HEK293 (cell line): ENCODE results near the gene WWOX.

ENCODE experiments used
- CTCF ChIA-PET: fragments of 350-600 bp; formaldehyde crosslinking; extraction: SDS; loops from one replicate; lab custom pipeline; 2021; ENCODE audit warnings: antibody characterized with exemption; lab: Yijun Ruan, JAX
- POLR2A ChIA-PET: fragments of 300-600 bp; formaldehyde crosslinking; extraction: SDS; loops from one replicate; lab custom pipeline; 2020; ENCODE audit warnings: antibody characterized with exemption, inconsistent platforms; lab: Yijun Ruan, JAX
- H3K27ac ChIP-seq: fragments of 200-500 bp; sonication (Bioruptor generic); 2 replicates; pipeline ENCODE4 v1.5.1; 2014; ENCODE audit warnings: low read depth, low read length, control low read depth, inconsistent platforms; ENCODE audit errors: extremely low read depth
- H3K36me3 ChIP-seq, 2 experiments: fragments of 200-500 bp in 1 of 2; sonication (Bioruptor generic) in 1 of 2; 1 replicate in 1 of 2; 2 replicates in 1 of 2; pipeline ENCODE4 v1.5.1; 2014 to 2017; ENCODE audit warnings: inconsistent platforms in 2 of 2, low read length in 2 of 2; ENCODE audit not compliant: control insufficient read depth in 2 of 2, insufficient read depth in 1 of 2
- H3K4me1 ChIP-seq: fragments of 200-500 bp; sonication (Bioruptor generic); 2 replicates; pipeline ENCODE4 v1.5.1; 2014; ENCODE audit warnings: mild to moderate bottlenecking, low read length, inconsistent platforms; ENCODE audit not compliant: control insufficient read depth, insufficient read depth
- H3K4me3 ChIP-seq: 2 replicates; pipeline ENCODE4 v1.5.1; 2011; ENCODE audit warnings: low read depth, mild to moderate bottlenecking, control low read depth, low read length, moderate library complexity
- H3K9me3 ChIP-seq: fragments of 200-500 bp; sonication (Bioruptor generic); 2 replicates; pipeline ENCODE4 v1.5.1; 2014; ENCODE audit warnings: low read depth, low read length, inconsistent platforms; ENCODE audit not compliant: control insufficient read depth, insufficient read depth
- EGR2 ChIP-seq: fragments of 450-650 bp; formaldehyde crosslinking; IDR thresholded peaks from 2 replicates; pipeline ENCODE4 v1.5.1; 2016; ENCODE audit warnings: low read depth, missing biosample characterization, missing genetic modification characterization
- IKZF3 ChIP-seq: fragments of 450-650 bp; IDR thresholded peaks from 2 replicates; pipeline ENCODE4 v1.5.0; 2018; ENCODE audit warnings: missing biosample characterization, mild to moderate bottlenecking, missing genetic modification characterization, moderate library complexity
- WT1 ChIP-seq: fragments of 450-650 bp; formaldehyde crosslinking; IDR thresholded peaks from 2 replicates; pipeline ENCODE4 v1.5.1; 2016; ENCODE audit warnings: missing biosample characterization, missing genetic modification characterization
- ZBTB8A ChIP-seq: fragments of 450-650 bp; formaldehyde crosslinking; IDR thresholded peaks from 2 replicates; pipeline ENCODE4 v1.5.1; 2016; ENCODE audit warnings: missing biosample characterization, missing genetic modification characterization
- ZFHX2 ChIP-seq: fragments of 450-650 bp; formaldehyde crosslinking; conservative IDR thresholded peaks from 2 replicates; pipeline ENCODE4 v1.5.1; 2016; ENCODE audit warnings: missing biosample characterization, missing genetic modification characterization
- ZFP69B ChIP-seq: fragments of 450-650 bp; formaldehyde crosslinking; IDR thresholded peaks from 2 replicates; pipeline ENCODE4 v1.5.1; 2016; ENCODE audit warnings: missing biosample characterization, missing genetic modification characterization
- ZNF10 ChIP-seq: fragments of 450-650 bp; formaldehyde crosslinking; IDR thresholded peaks from 2 replicates; pipeline ENCODE4 v1.5.1; 2017; ENCODE audit warnings: missing biosample characterization, missing genetic modification characterization
- ZNF114 ChIP-seq: fragments of 450-650 bp; formaldehyde crosslinking; IDR thresholded peaks from 2 replicates; pipeline ENCODE4 v1.5.0; 2017; ENCODE audit warnings: missing biosample characterization, missing genetic modification characterization
- ZNF174 ChIP-seq: fragments of 450-650 bp; formaldehyde crosslinking; IDR thresholded peaks from 2 replicates; pipeline ENCODE4 v1.5.0; 2017; ENCODE audit warnings: missing biosample characterization, mild to moderate bottlenecking, missing genetic modification characterization
- ZNF19 ChIP-seq: fragments of 450-650 bp; formaldehyde crosslinking; IDR thresholded peaks from 2 replicates; pipeline ENCODE4; 2016; ENCODE audit warnings: missing biosample characterization, missing genetic modification characterization, low read depth
- ZNF214 ChIP-seq: fragments of 450-650 bp; formaldehyde crosslinking; IDR thresholded peaks from 2 replicates; pipeline ENCODE4 v1.5.1; 2017; ENCODE audit warnings: missing biosample characterization, mild to moderate bottlenecking, missing genetic modification characterization, borderline replicate concordance
- ZNF274 ChIP-seq, 2 experiments: fragments of 200-500 bp in 1 of 2; fragments of 450-650 bp in 1 of 2; sonication (Bioruptor generic) in 1 of 2; formaldehyde crosslinking in 1 of 2; IDR thresholded peaks; 2 replicates each; pipeline versions ENCODE4 v1.5.1 to v1.6.1; 2014 to 2016; ENCODE audit warnings: borderline replicate concordance in 1 of 2, inconsistent platforms in 1 of 2, low read length in 1 of 2, missing biosample characterization in 1 of 2, missing genetic modification characterization in 1 of 2
- ZNF350 ChIP-seq: fragments of 450-650 bp; formaldehyde crosslinking; IDR thresholded peaks from 2 replicates; pipeline ENCODE4 v1.5.0; 2017; ENCODE audit warnings: missing biosample characterization, mild to moderate bottlenecking, missing genetic modification characterization
- ZNF510 ChIP-seq: fragments of 450-650 bp; formaldehyde crosslinking; IDR thresholded peaks from 2 replicates; pipeline ENCODE4 v1.5.1; 2018; ENCODE audit warnings: mild to moderate bottlenecking, missing genetic modification characterization, missing biosample characterization; ENCODE audit not compliant: insufficient replicate concordance
- ZNF558 ChIP-seq: fragments of 450-650 bp; formaldehyde crosslinking; IDR thresholded peaks from 2 replicates; pipeline ENCODE4 v1.5.1; 2016; ENCODE audit warnings: missing biosample characterization, missing genetic modification characterization
- ZNF585B ChIP-seq: fragments of 450-650 bp; formaldehyde crosslinking; IDR thresholded peaks from 2 replicates; pipeline ENCODE4 v1.5.1; 2016; ENCODE audit warnings: missing biosample characterization, missing genetic modification characterization
- ZNF626 ChIP-seq: fragments of 450-650 bp; sonication (Bioruptor Pico); formaldehyde crosslinking; IDR thresholded peaks from 2 replicates; pipeline ENCODE4 v1.5.1; 2018; ENCODE audit warnings: missing biosample characterization, missing genetic modification characterization, inconsistent platforms
- ZNF701 ChIP-seq: fragments of 450-650 bp; formaldehyde crosslinking; IDR thresholded peaks from 2 replicates; pipeline ENCODE4 v1.5.1; 2016; ENCODE audit warnings: missing biosample characterization, missing genetic modification characterization
- ZNF768 ChIP-seq: fragments of 450-650 bp; formaldehyde crosslinking; IDR thresholded peaks from 2 replicates; pipeline ENCODE4 v1.5.1; 2018; ENCODE audit warnings: missing biosample characterization, mild to moderate bottlenecking, missing genetic modification characterization
- ZNF776 ChIP-seq: fragments of 450-650 bp; formaldehyde crosslinking; IDR thresholded peaks from 2 replicates; pipeline ENCODE4 v1.5.0; 2017; ENCODE audit warnings: missing biosample characterization, missing genetic modification characterization, borderline replicate concordance
- TF ChIP-seq, protein P1 (sequence below): fragments of 450-650 bp; formaldehyde crosslinking; IDR thresholded peaks from 2 replicates; pipeline ENCODE4 v1.5.1; 2016; ENCODE audit warnings: missing biosample characterization, missing genetic modification characterization
- TF ChIP-seq, protein P2 (sequence below): fragments of 450-650 bp; IDR thresholded peaks from 2 replicates; pipeline ENCODE4 v1.5.1; 2018; ENCODE audit warnings: missing biosample characterization, mild to moderate bottlenecking, missing genetic modification characterization
- TF ChIP-seq, protein P3 (sequence below): fragments of 450-650 bp; formaldehyde crosslinking; IDR thresholded peaks from 2 replicates; pipeline ENCODE4 v1.5.1; 2016; ENCODE audit warnings: missing biosample characterization, missing genetic modification characterization

Gene WWOX

DNA sequence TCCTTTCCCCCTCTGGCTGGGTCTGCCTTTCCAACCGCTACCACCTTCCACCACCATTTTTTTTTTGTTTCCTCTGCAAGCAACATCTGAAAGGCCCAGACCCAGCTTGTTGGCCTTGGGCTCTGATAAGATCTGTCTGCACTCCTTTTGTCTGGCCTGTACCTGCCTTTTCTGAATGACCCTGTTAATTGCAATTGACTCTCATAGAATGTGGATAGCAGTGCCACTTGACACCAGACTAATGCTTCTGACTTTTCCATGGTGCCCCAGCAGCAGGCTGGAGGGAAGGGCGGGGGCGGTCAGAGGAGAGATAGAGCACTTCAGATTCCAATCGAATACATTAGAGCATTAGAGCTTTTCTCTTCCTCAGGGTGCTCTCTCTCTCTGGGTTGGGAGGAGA lies 538.9 kb downstream of the WWOX start:
- H3K4me1 ChIP-seq, result 0 out of 2 replicates have a peak, but pooled peaks cover 3% of the 10 kb centered on the region
- CTCF ChIA-PET, result interaction anchor here (0.9 kb wide), 1 partner anchor 45 kb away, joined by 3 read pairs; no protein-coding TSS in a partner anchor
- POLR2A ChIA-PET, result no interaction called here
- no peak for TF ChIP-seq ZNF214 (tag by site-specific recombination)
- TF ChIP-seq IKZF3 (tag by site-specific recombination), result no peak
- no peak for TF ChIP-seq ZNF701 (tag by site-specific recombination)
- TF ChIP-seq WT1 (tag by site-specific recombination), result no peak
- no peak for TF ChIP-seq ZNF274 (IDR thresholded peaks at IDR 0.05; ENCODE audit: low read length)
- no peak for TF ChIP-seq ZNF274 (tag by site-specific recombination; IDR thresholded peaks at IDR 0.05; ENCODE audit: borderline replicate concordance)
- no peak for TF ChIP-seq ZNF510 (tag by site-specific recombination)
- TF ChIP-seq ZNF768 (tag by site-specific recombination), result no peak
- no peak for TF ChIP-seq ZNF174 (tag by site-specific recombination)
- TF ChIP-seq ZBTB8A (tag by site-specific recombination), result no peak
- no peak for TF ChIP-seq ZNF19 (tag by site-specific recombination)
- TF ChIP-seq, protein P1, sequence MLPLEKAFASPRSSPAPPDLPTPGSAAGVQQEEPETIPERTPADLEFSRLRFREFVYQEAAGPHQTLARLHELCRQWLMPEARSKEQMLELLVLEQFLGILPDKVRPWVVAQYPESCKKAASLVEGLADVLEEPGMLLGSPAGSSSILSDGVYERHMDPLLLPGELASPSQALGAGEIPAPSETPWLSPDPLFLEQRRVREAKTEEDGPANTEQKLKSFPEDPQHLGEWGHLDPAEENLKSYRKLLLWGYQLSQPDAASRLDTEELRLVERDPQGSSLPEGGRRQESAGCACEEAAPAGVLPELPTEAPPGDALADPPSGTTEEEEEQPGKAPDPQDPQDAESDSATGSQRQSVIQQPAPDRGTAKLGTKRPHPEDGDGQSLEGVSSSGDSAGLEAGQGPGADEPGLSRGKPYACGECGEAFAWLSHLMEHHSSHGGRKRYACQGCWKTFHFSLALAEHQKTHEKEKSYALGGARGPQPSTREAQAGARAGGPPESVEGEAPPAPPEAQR (tag by site-specific recombination), result no peak
- no peak for TF ChIP-seq ZFP69B (tag by site-specific recombination)
- TF ChIP-seq, protein P2, sequence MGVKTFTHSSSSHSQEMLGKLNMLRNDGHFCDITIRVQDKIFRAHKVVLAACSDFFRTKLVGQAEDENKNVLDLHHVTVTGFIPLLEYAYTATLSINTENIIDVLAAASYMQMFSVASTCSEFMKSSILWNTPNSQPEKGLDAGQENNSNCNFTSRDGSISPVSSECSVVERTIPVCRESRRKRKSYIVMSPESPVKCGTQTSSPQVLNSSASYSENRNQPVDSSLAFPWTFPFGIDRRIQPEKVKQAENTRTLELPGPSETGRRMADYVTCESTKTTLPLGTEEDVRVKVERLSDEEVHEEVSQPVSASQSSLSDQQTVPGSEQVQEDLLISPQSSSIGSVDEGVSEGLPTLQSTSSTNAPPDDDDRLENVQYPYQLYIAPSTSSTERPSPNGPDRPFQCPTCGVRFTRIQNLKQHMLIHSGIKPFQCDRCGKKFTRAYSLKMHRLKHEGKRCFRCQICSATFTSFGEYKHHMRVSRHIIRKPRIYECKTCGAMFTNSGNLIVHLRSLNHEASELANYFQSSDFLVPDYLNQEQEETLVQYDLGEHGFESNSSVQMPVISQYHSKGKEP (tag by site-specific recombination), result no peak
- TF ChIP-seq ZNF626 (tag by site-specific recombination), result no peak
- TF ChIP-seq ZNF114 (tag by site-specific recombination), result no peak
- no peak for TF ChIP-seq ZNF585B (tag by site-specific recombination)
- no peak for TF ChIP-seq ZNF350 (tag by site-specific recombination)
- TF ChIP-seq ZNF558 (tag by site-specific recombination), result no peak
- no peak for TF ChIP-seq EGR2 (tag by site-specific recombination)
- TF ChIP-seq, protein P3, sequence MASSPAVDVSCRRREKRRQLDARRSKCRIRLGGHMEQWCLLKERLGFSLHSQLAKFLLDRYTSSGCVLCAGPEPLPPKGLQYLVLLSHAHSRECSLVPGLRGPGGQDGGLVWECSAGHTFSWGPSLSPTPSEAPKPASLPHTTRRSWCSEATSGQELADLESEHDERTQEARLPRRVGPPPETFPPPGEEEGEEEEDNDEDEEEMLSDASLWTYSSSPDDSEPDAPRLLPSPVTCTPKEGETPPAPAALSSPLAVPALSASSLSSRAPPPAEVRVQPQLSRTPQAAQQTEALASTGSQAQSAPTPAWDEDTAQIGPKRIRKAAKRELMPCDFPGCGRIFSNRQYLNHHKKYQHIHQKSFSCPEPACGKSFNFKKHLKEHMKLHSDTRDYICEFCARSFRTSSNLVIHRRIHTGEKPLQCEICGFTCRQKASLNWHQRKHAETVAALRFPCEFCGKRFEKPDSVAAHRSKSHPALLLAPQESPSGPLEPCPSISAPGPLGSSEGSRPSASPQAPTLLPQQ, result no peak
- no peaks in the 10 kb centered on the region for H3K36me3 ChIP-seq
- no peak overlapping the region for H3K4me3 ChIP-seq
- no peak overlapping the region for H3K27ac ChIP-seq
- H3K9me3 ChIP-seq, result no peaks in the 10 kb centered on the region

DNA sequence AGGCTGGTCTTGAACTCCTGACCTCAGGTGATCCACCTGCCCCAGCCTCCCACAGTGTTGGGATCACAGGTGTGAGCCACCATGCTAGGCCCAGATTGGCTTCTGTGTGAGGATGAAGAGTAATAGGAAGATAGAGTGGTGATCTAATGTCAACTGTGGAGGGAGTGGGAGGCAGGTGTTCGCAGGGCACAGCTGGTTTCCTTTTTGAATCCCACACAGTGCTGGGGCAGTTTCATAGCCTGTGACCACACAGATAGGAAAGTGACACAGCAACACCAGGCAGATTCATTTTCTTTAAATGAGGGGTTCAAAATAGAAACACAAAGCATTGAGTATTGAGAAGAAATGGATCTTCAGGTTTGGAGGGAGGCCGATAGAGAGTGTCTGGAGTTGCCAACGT lies 540.3 kb downstream of the WWOX start:
- Histone ChIP-seq H3K27ac (no peak overlapping the region), H3K4me1 (0 out of 2 replicates have a peak, but pooled peaks cover 3% of the 10 kb centered on the region), H3K9me3 (no peaks in the 10 kb centered on the region), H3K4me3 (no peak overlapping the region)
- ChIA-PET CTCF (no interaction called here), POLR2A (no interaction called here)
- TF ChIP-seq ZNF701 (tag by site-specific recombination), result no peak
- TF ChIP-seq ZNF10 (tag by site-specific recombination), result no peak
- TF ChIP-seq EGR2 (tag by site-specific recombination), result peak; percentile 65
- peak; percentile 24; the same call in 1 of the 2 replicates for TF ChIP-seq ZFHX2 (tag by site-specific recombination)
- no peak for TF ChIP-seq ZNF776 (tag by site-specific recombination)
- TF ChIP-seq, all 188 proteins: peak for 2
- no peaks in the 10 kb centered on the region for H3K36me3 ChIP-seq
